ENCODE data around the gene PTCD2. TPM values are rescaled to one million over a fixed set of nuclear protein-coding genes. Genes with fewer than 3 reads are reported as not detected.

Gene PTCD2
- total and polyA plus RNA-seq, 9 of the 15 experiments (the other 6 are each of a cell fraction or from before 2014, with no cell fraction given) = 11.9 to 28.5 (median 18.6) TPM

GRCh38 chr5:72394688-72395087, 74.5 kb downstream of the PTCD2 start (continued):
- TF ChIP-seq ZBTB9 (CRISPR knock-in tag; IDR thresholded peaks at IDR 0.05) (peak; percentile 78; the same call in 1 of the 2 replicates), CTCF (IDR thresholded peaks at IDR 0.05 in 2 of 3, conservative IDR thresholded peaks at IDR 0.05 in 1 of 3; ENCODE audit: insufficient read depth in 2 of 3, low read depth in 1 of 3, low read length in 3 of 3) (peak; percentile 55 to 62 (median 59)), ELF4 (CRISPR knock-in tag; IDR thresholded peaks at IDR 0.05) (no peak)
- TF ChIP-seq, protein P1, sequence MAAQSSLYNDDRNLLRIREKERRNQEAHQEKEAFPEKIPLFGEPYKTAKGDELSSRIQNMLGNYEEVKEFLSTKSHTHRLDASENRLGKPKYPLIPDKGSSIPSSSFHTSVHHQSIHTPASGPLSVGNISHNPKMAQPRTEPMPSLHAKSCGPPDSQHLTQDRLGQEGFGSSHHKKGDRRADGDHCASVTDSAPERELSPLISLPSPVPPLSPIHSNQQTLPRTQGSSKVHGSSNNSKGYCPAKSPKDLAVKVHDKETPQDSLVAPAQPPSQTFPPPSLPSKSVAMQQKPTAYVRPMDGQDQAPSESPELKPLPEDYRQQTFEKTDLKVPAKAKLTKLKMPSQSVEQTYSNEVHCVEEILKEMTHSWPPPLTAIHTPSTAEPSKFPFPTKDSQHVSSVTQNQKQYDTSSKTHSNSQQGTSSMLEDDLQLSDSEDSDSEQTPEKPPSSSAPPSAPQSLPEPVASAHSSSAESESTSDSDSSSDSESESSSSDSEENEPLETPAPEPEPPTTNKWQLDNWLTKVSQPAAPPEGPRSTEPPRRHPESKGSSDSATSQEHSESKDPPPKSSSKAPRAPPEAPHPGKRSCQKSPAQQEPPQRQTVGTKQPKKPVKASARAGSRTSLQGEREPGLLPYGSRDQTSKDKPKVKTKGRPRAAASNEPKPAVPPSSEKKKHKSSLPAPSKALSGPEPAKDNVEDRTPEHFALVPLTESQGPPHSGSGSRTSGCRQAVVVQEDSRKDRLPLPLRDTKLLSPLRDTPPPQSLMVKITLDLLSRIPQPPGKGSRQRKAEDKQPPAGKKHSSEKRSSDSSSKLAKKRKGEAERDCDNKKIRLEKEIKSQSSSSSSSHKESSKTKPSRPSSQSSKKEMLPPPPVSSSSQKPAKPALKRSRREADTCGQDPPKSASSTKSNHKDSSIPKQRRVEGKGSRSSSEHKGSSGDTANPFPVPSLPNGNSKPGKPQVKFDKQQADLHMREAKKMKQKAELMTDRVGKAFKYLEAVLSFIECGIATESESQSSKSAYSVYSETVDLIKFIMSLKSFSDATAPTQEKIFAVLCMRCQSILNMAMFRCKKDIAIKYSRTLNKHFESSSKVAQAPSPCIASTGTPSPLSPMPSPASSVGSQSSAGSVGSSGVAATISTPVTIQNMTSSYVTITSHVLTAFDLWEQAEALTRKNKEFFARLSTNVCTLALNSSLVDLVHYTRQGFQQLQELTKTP (IDR thresholded peaks at IDR 0.05; ENCODE audit: low read depth in 1 of 2, partially characterized antibody in 2 of 2) = no peak
